ENCODE measurements around the gene CBFA2T2.
"Not testable (repeated sequence)": the region's sequence is repeated elsewhere in the genome, so short reads cannot be mapped to it uniquely, and the experiment has no call there.

CBFA2T2 gene

DNA sequence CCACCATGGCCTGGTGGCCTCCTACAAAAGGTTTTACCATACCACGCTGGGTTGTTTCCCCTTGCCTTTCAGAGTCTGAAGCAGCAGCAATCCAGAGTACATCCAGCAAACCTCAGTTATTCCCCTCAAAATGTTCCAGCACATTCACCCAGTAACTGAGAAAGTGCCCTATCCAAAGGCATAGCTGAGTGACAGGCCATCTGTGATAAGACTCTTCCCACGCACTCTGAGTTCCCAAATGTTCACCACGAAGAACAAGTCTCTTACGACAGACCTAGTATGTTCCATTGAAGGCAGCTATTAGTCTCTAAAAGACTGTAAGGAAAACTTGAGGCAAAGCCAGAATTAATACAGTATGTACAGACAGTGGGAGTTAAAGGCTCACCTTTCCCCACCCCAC lies 140.6 kb downstream of the CBFA2T2 start:
- no peak for DNase-seq

GRCh38 chr20:33631910-33632309 lies 142.0 kb downstream of the CBFA2T2 start:
- not testable (repeated sequence) for DNase-seq

GRCh38 chr20:33635341-33635740 lies 145.4 kb downstream of the CBFA2T2 start:
- no peak for DNase-seq

DNA sequence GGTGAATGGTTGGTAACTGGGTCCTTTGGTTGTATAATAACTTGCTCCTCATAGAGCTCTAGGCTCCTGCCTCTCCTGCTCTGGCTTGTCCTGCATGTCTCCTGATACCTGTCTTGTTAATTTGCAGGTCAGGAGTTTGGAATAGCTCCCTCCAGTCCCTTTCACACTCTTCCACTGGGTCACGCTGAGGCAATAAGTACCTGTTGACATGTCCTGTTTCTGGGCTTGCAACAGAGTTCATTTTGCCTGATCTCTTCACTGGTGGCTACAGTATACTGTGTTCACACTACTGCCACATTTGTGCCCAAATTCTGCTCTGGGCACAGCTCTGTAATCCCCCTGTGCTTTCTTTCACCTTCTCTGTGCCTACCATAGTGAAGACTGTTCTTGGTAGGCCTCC lies 146.9 kb downstream of the CBFA2T2 start:
- DNase-seq, result no peak

DNA sequence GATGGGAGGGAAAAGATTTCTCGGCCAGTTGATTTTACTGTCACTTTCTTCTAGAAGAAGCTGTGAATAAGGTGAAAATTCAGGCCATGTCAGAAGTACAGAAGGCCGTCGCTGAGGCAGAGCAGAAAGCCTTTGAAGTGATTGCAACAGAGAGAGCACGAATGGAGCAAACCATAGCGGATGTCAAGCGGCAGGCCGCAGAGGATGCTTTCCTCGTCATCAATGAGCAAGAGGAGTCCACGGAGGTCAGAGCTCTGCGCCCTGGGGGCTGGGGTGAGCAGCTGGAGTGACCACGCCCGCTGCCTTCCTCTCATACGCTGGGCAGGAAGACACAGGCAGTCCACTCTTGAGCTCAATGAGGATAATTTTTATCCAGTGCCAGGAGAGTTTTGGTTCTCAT lies 150.4 kb downstream of the CBFA2T2 start:
- DNase-seq, result no peak

- no peak for DNase-seq
Observed at GRCh38 chr20:33644313-33645071, 154.6 kb downstream of the CBFA2T2 start.

GRCh38 chr20:33645072-33645358 lies 155.1 kb downstream of the CBFA2T2 start:
- DNase-seq, result no peak

- DNase-seq, result no peak
Observed at GRCh38 chr20:33645396-33645795, 155.5 kb downstream of the CBFA2T2 start.

DNA sequence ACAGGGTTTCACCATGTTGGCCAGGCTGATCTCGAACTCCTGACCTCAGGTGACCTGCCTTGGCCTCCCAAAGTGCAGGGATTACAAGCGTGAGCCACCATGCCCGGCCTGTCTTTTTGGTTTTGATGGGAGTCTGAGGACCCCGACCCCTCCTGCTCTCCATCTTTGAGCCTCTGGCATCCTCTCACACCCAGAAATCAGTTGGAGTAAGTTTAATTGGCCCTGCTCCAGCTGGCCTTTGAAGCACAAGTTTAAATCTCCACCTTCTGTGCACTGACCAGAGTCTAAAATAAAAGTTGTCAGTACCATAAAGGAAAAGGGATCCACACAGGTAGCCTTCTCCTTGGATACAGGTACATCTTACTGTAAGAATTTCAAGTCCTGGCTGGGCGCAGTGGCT lies 156.3 kb downstream of the CBFA2T2 start:
- DNase-seq, result no peak

GRCh38 chr20:33646959-33647602 lies 157.2 kb downstream of the CBFA2T2 start:
- not testable (repeated sequence) for DNase-seq

- DNase-seq, result peak; percentile 17
Observed at GRCh38 chr20:33647603-33648395, 157.9 kb downstream of the CBFA2T2 start.

- peak; percentile 43 for DNase-seq
Observed at GRCh38 chr20:33648396-33649004, 158.6 kb downstream of the CBFA2T2 start.

- DNase-seq, result peak; percentile 88
Observed at GRCh38 chr20:33649201-33649681, 159.3 kb downstream of the CBFA2T2 start.

DNA sequence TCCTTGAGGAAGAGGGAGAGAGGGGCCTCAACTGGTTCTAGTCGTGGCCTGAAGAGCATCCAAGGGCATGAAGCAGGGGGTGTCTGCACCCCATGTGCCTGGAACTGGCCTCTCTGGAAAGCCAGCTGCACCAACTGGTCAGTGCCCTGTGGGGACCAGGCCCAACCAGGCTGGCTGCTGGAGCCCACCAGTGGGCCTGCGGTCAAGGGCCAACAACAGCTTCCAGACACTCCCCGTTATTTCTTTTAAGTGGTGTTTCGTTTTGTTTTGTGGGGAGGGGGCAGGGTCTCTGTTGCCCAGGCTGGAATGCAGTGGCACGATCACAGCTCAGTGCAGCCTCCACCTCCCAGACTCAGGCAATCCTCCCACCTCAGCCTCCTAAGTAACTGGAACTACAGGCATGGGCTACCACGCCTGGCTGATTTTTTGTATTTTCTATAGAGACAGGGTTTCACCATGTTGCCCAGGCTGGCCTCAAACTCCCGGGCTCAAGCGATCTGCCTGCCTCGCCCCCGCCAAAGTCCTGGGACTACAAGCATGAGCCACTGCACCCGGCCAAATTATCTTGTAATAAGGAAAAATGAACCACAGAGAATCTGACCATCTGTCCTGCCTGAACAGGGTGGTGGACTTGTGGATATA lies 160.3 kb downstream of the CBFA2T2 start:
- no peak for DNase-seq

- peak; percentile 67 for DNase-seq
Observed at GRCh38 chr20:33650753-33651561, 161.1 kb downstream of the CBFA2T2 start.

GRCh38 chr20:33651562-33652048 lies 161.7 kb downstream of the CBFA2T2 start:
- DNase-seq, result no peak

DNA sequence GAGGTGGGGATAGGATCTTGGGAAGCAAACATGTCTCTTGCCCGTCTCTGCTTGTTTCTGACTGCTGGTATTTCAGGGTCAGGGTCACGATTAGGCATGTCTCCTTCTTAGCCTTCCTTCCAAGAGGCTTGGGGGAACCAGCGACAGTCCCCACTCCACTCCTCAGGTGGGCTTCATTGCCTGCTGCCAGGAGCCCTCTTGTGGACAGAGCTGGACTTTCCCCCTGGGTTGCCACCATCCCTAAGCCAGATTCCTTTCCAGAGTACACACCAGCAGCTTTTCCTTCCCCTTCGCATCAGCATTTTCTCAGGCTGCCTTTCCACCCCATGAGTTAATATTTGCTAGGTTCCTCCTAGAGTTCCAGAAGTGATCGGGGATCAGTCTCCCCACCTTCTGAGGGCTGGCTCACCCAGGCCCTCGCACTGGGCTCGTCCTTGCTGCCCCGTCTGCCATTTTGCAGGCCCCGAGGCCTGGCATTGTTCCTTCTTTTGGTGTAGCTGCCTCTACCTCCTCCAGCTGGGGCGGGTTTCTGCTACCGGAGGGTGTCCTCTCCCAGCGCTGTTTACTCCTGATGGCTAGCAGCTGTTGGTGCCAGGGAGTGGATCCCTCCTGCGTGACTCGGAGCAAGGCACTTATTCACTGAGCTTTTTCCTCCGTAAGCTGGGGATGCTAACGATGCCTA lies 163.5 kb downstream of the CBFA2T2 start:
- DNase-seq, result peak; percentile 85

- peak; percentile 98 for DNase-seq
Observed at GRCh38 chr20:33653900-33654596, 164.2 kb downstream of the CBFA2T2 start.

DNA sequence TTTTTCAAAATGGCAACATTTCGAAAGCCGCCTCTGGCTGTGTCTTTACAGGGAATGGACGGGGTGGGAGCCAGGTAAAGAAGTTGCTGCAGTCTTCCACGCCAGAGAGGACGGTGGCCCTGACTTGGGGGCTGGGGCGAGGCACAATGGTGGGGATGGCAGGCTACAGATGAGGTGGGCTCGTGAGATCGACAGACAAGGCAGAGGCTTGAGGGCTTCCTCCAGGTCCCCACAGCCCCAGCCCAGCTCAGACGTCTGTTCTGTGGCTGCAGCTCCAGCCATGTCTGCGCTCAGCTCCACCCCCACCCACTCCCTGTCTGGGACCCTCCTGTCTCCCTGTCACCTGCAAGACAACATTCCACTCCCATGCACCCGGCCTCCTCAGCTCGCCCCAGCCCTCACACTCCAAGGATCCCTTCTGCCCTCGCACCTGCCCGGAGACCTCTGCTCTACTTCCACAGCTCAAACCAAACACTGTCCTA lies 164.8 kb downstream of the CBFA2T2 start:
- DNase-seq, result peak; percentile 71

- peak; percentile 65 for DNase-seq
Observed at GRCh38 chr20:33655164-33655563, 165.3 kb downstream of the CBFA2T2 start.

Data from NCI-H510A treated with DMSO at 0.1 percent for 48 hours (cell line).